Ascending aorta (tissue), 2 donors: ENCODE results near the gene GPRC5A. TPM values are rescaled to one million over a fixed set of nuclear protein-coding genes. Genes with fewer than 3 reads are reported as not detected.

ENCODE experiments used
- DNase-seq, 2 donors: peaks; one replicate each; pipeline ENCODE4 v3.0.0-alpha.2; 2019; ENCODE audit warnings: low spot score in 2 of 2
- H3K27ac ChIP-seq, 2 donors: fragments of 200-600 bp; sonication (generic); one replicate each; pipeline ENCODE4 v1.5.1; 2016 to 2017; ENCODE audit warnings: mild to moderate bottlenecking in 1 of 2
- H3K27me3 ChIP-seq: fragments of 200-600 bp; sonication (generic); one replicate; pipeline ENCODE4 v1.5.1; 2017
- H3K36me3 ChIP-seq, 2 donors: fragments of 200-600 bp; sonication (generic); one replicate each; pipeline ENCODE4 v1.5.1; 2016
- H3K4me1 ChIP-seq, 2 donors: fragments of 200-600 bp; sonication (generic); one replicate each; pipeline ENCODE4 v1.5.1; 2016 to 2017; ENCODE audit warnings: mild to moderate bottlenecking in 1 of 2
- H3K4me3 ChIP-seq, 2 donors: fragments of 200-600 bp; sonication (generic); one replicate each; pipeline ENCODE4 v1.5.1; 2016 to 2017; ENCODE audit warnings: mild to moderate bottlenecking in 1 of 2
- H3K9me3 ChIP-seq, 2 donors: fragments of 200-600 bp; sonication (generic); one replicate each; pipeline ENCODE4 v1.5.1; 2016
- intact Hi-C: fragments of 100-400 bp; cut with DNase I; formaldehyde crosslinking; loops from one replicate; pipeline ENCODE4 v1.15.1; 2023
- total RNA-seq: library from RNA; depleted of rRNA; stranded (reverse); fragments of >200 nt; gene quantifications from one replicate; pipeline ENCODE4 v1.1.0, GENCODE V29; 2016
- TF ChIP-seq, protein P1 (sequence below), 3 experiments: fragments of 200-600 bp in 2 of 3; fragments of 450-650 bp in 1 of 3; sonication (generic) in 2 of 3; IDR thresholded peaks; one replicate each; pipeline ENCODE4 v1.5.1; 2016 to 2019; ENCODE audit warnings: antibody characterized with exemption in 3 of 3, mild to moderate bottlenecking in 1 of 3, moderate library complexity in 1 of 3

Gene GPRC5A
- total RNA-seq, 1 donor from 2014 or later, result 23.8 TPM

DNA sequence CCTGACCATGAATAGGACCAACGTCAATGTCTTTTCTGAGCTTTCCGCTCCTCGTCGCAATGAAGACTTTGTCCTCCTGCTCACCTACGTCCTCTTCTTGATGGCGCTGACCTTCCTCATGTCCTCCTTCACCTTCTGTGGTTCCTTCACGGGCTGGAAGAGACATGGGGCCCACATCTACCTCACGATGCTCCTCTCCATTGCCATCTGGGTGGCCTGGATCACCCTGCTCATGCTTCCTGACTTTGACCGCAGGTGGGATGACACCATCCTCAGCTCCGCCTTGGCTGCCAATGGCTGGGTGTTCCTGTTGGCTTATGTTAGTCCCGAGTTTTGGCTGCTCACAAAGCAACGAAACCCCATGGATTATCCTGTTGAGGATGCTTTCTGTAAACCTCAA lies 17.3 kb downstream of the GPRC5A start:
- H3K27ac ChIP-seq, result peak overlapping the region; percentile 64 to 69

DNA sequence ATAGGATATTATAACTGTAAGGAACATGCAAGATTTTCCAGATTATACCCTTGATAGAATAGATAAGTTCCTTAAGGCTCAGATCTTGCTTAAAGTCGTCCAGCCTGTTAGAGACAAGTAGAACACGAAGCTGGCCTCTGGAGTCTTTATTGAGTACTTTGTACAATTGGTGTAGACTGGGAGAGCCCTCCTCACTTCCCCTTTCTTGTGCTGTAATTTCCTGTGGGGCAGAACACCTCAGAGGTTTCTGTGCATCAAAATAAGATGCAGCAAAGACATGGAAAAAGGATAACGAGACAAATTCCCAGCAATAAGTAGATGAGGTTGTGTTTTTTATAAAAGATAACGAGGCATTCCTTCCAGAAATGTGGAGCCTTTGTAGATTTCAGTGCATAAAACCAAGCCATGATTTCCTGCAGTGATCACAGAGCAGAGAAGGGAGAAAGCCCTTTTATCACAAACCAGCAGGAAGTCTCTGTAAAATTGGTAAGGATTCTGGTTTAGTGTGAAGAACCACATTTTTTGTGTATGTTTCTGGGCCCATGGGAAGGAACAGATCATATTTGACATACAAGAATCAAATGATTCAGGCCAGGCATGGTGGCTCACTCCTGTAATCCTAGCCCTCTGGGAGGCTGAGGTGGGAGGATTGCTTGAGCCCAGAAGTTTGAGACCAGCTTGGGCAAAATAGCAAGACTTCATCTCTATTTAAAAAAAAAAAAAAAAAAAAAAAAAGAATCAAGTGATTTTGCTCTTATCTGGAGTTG lies 18.0 kb downstream of the GPRC5A start:
- Histone ChIP-seq H3K36me3 (peaks cover 25 to 30% of the 10 kb centered on the region in 2 donors), H3K4me1 (peaks cover 4 to 27% of the 10 kb centered on the region in 2 donors), H3K9me3 (no peaks in the 10 kb centered on the region), H3K27ac (peak overlapping the region; percentile 64 to 69), H3K27me3 (no peaks in the 10 kb centered on the region), H3K4me3 (peak overlapping the region in 1 of 2 donors; percentile 26)
- TF ChIP-seq, protein P1, sequence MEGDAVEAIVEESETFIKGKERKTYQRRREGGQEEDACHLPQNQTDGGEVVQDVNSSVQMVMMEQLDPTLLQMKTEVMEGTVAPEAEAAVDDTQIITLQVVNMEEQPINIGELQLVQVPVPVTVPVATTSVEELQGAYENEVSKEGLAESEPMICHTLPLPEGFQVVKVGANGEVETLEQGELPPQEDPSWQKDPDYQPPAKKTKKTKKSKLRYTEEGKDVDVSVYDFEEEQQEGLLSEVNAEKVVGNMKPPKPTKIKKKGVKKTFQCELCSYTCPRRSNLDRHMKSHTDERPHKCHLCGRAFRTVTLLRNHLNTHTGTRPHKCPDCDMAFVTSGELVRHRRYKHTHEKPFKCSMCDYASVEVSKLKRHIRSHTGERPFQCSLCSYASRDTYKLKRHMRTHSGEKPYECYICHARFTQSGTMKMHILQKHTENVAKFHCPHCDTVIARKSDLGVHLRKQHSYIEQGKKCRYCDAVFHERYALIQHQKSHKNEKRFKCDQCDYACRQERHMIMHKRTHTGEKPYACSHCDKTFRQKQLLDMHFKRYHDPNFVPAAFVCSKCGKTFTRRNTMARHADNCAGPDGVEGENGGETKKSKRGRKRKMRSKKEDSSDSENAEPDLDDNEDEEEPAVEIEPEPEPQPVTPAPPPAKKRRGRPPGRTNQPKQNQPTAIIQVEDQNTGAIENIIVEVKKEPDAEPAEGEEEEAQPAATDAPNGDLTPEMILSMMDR (IDR thresholded peaks at IDR 0.05), result no peak
- DNase-seq, result no peak
- intact Hi-C loops, result loop anchor here (10.0 kb wide), 1 partner anchor 1145 kb away; no protein-coding TSS in a partner anchor

More for the DNA sequence above, 17.3 kb downstream of the GPRC5A start:
- peaks cover 4 to 34% of the 10 kb centered on the region in 2 donors for H3K4me1 ChIP-seq
- intact Hi-C loops, result loop anchor here (10.0 kb wide), 1 partner anchor 1144 kb away; no protein-coding TSS in a partner anchor
- H3K27me3 ChIP-seq, result no peaks in the 10 kb centered on the region
- peaks cover 25 to 30% of the 10 kb centered on the region in 2 donors for H3K36me3 ChIP-seq
- TF ChIP-seq, protein P1 (IDR thresholded peaks at IDR 0.05), result no peak
- no peak overlapping the region for H3K4me3 ChIP-seq
- no peaks in the 10 kb centered on the region for H3K9me3 ChIP-seq
- no peak for DNase-seq

DNA sequence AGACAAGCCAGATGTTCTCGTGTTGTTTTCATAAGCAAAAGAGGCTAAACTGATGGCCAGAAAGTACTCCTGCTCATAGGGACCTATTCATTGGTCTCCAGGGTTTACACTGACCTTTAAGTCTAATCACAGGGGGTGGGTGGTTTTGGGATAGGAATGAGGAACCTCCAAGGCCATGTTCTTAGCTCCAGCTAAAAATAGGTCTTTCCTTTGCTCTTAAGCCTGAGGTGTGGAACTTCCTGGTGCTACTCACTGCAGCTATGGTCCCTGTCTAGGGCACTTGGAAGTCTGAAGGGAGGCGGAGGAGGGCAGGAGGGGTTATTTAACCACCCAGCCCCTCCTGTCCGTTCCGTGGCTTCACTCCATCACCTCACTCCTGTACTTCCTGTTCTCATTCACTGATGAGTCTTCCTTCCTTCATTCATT lies 18.6 kb downstream of the GPRC5A start:
- Histone ChIP-seq H3K4me3 (peak overlapping the region; percentile 26 to 43), H3K27me3 (no peaks in the 10 kb centered on the region), H3K36me3 (peaks cover 25 to 30% of the 10 kb centered on the region in 2 donors), H3K9me3 (no peaks in the 10 kb centered on the region), H3K27ac (peak overlapping the region; percentile 64 to 69), H3K4me1 (peaks cover 4 to 27% of the 10 kb centered on the region in 2 donors)
- DNase-seq, result no peak
- TF ChIP-seq, protein P1 (IDR thresholded peaks at IDR 0.05), result no peak
- intact Hi-C loops, result loop anchor here (10.0 kb wide), 1 partner anchor 1145 kb away; no protein-coding TSS in a partner anchor

DNA sequence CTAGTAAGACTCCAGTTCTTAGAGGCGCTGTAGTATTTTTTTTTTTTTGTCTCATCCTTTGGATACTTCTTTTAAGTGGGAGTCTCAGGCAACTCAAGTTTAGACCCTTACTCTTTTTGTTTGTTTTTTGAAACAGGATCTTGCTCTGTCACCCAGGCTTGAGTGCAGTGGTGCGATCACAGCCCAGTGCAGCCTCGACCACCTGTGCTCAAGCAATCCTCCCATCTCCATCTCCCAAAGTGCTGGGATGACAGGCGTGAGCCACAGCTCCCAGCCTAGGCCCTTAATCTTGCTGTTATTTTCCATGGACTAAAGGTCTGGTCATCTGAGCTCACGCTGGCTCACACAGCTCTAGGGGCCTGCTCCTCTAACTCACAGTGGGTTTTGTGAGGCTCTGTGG lies 21.3 kb downstream of the GPRC5A start:
- intact Hi-C loops, result no loop called here
- no peaks in the 10 kb centered on the region for H3K27me3 ChIP-seq
- no peak for DNase-seq
- H3K4me1 ChIP-seq, result peaks cover 4 to 36% of the 10 kb centered on the region in 2 donors
- peak overlapping the region in 1 of 2 donors; percentile 48 for H3K27ac ChIP-seq
- H3K9me3 ChIP-seq, result no peaks in the 10 kb centered on the region
- TF ChIP-seq, protein P1 (IDR thresholded peaks at IDR 0.05), result no peak
- no peak overlapping the region for H3K4me3 ChIP-seq
- H3K36me3 ChIP-seq, result peaks cover 25 to 30% of the 10 kb centered on the region in 2 donors

DNA sequence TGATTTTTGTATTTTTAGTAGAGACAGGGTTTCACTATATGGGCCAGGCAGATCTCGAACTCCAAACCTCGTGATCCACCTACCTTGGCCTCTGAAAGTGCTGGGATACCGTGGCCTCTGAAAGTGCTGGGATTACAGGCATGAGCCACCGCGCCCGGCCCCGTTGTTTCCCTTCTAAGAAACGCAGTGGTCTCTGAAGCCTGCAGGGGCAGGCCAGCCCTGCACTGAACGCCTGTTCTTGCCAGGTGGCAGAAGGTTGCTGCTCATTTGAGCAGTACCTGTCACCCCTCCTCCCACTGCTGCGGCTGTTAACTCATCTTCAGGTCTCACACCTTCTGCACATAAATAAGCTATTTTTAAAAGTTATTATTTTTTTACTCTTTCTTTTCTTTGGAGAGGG lies 24.3 kb downstream of the GPRC5A start:
- no peaks in the 10 kb centered on the region for H3K27me3 ChIP-seq
- peaks cover 0 to 16% of the 10 kb centered on the region in 2 donors for H3K4me1 ChIP-seq
- H3K27ac ChIP-seq, result peak overlapping the region; percentile 46 to 64
- no peak for DNase-seq
- TF ChIP-seq, protein P1 (IDR thresholded peaks at IDR 0.05), result no peak
- intact Hi-C loops, result loop anchor here (1.0 to 5.0 kb wide), 4 partner anchors 68 to 297 kb away; partner anchors contain the start of gene APOLD1
- no peak overlapping the region for H3K4me3 ChIP-seq
- H3K36me3 ChIP-seq, result peaks cover 17 to 23% of the 10 kb centered on the region in 2 donors
- no peaks in the 10 kb centered on the region for H3K9me3 ChIP-seq
